Activated naive CD8-positive, alpha-beta T cell treated with anti-CD3 and anti-CD28 coated beads for 36 hours (primary cell): ENCODE measurements around the gene PCSK2. TPM values are rescaled to one million over a fixed set of nuclear protein-coding genes. Genes with fewer than 3 reads are reported as not detected.

ENCODE experiments used
- DNase-seq: peaks from one replicate; pipeline ENCODE4 v3.0.0; 2021
- H3K27ac Mint-ChIP-seq: one replicate; pipeline ENCODE4 v1.8.0; 2022; ENCODE audit warnings: mild to moderate bottlenecking, moderate library complexity, mixed read lengths
- H3K27me3 Mint-ChIP-seq: one replicate; pipeline ENCODE4 v1.8.0; 2022; ENCODE audit warnings: mild to moderate bottlenecking, mixed read lengths
- H3K36me3 Mint-ChIP-seq: one replicate; pipeline ENCODE4 v1.8.0; 2021; ENCODE audit warnings: mild to moderate bottlenecking, mixed read lengths
- H3K4me1 Mint-ChIP-seq: one replicate; pipeline ENCODE4 v1.8.0; 2021; ENCODE audit warnings: mixed read lengths
- H3K4me3 Mint-ChIP-seq: one replicate; pipeline ENCODE4 v1.8.0; 2022; ENCODE audit warnings: mild to moderate bottlenecking, moderate library complexity, mixed read lengths
- H3K9me3 Mint-ChIP-seq: one replicate; pipeline ENCODE4 v1.8.0; 2022; ENCODE audit warnings: mixed read lengths
- total RNA-seq, 2 experiments: library from RNA; stranded (reverse); gene quantifications; one replicate each; pipeline ENCODE4 v1.2.3, GENCODE V29; 2021

PCSK2 gene
- total RNA-seq, 2 experiments from 2014 or later, result not detected

GRCh38 chr20:17227669-17228623 lies 1.1 kb downstream of the PCSK2 start:
- Mint-ChIP-seq H3K4me1 (peaks cover 2% of the 10 kb centered on the region), H3K27me3 (peaks cover 57% of the 10 kb centered on the region), H3K36me3 (peaks cover 2% of the 10 kb centered on the region), H3K9me3 (peaks cover 3% of the 10 kb centered on the region), H3K27ac (no peak overlapping the region), H3K4me3 (no peak overlapping the region)
- no peak for DNase-seq

GRCh38 chr20:17228624-17229061 lies 1.8 kb downstream of the PCSK2 start:
- H3K27me3 Mint-ChIP-seq, result peaks cover 57% of the 10 kb centered on the region
- no peak overlapping the region for H3K4me3 Mint-ChIP-seq
- H3K27ac Mint-ChIP-seq, result no peak overlapping the region
- peaks cover 3% of the 10 kb centered on the region for H3K9me3 Mint-ChIP-seq
- DNase-seq, result no peak
- peaks cover 2% of the 10 kb centered on the region for H3K36me3 Mint-ChIP-seq
- peaks cover 2% of the 10 kb centered on the region for H3K4me1 Mint-ChIP-seq

GRCh38 chr20:17229256-17229655 lies 2.4 kb downstream of the PCSK2 start:
- Mint-ChIP-seq H3K36me3 (peaks cover 2% of the 10 kb centered on the region), H3K27me3 (peaks cover 51% of the 10 kb centered on the region), H3K4me1 (peaks cover 2% of the 10 kb centered on the region), H3K27ac (no peak overlapping the region), H3K9me3 (peaks cover 1% of the 10 kb centered on the region), H3K4me3 (no peak overlapping the region)
- no peak for DNase-seq

- H3K36me3 Mint-ChIP-seq, result no peaks in the 10 kb centered on the region
- DNase-seq, result no peak
- H3K27me3 Mint-ChIP-seq, result peaks cover 10% of the 10 kb centered on the region
- H3K27ac Mint-ChIP-seq, result no peak overlapping the region
- H3K4me1 Mint-ChIP-seq, result no peaks in the 10 kb centered on the region
- H3K4me3 Mint-ChIP-seq, result no peak overlapping the region
- H3K9me3 Mint-ChIP-seq, result no peaks in the 10 kb centered on the region
Observed at GRCh38 chr20:17233626-17234025, 6.8 kb downstream of the PCSK2 start.

- Mint-ChIP-seq H3K27me3 (no peaks in the 10 kb centered on the region), H3K27ac (no peak overlapping the region), H3K4me3 (no peak overlapping the region), H3K9me3 (peaks cover 2% of the 10 kb centered on the region), H3K4me1 (no peaks in the 10 kb centered on the region), H3K36me3 (no peaks in the 10 kb centered on the region)
- no peak for DNase-seq
Observed at GRCh38 chr20:17236766-17237165, 9.9 kb downstream of the PCSK2 start.

- Mint-ChIP-seq H3K4me3 (no peak overlapping the region), H3K9me3 (no peaks in the 10 kb centered on the region), H3K4me1 (no peaks in the 10 kb centered on the region), H3K27me3 (no peaks in the 10 kb centered on the region), H3K36me3 (no peaks in the 10 kb centered on the region), H3K27ac (no peak overlapping the region)
- no peak for DNase-seq
Observed at GRCh38 chr20:17248224-17248623, 21.4 kb downstream of the PCSK2 start.

GRCh38 chr20:17262786-17263185 lies 35.9 kb downstream of the PCSK2 start:
- H3K4me1 Mint-ChIP-seq, result no peaks in the 10 kb centered on the region
- no peak overlapping the region for H3K27ac Mint-ChIP-seq
- no peak overlapping the region for H3K4me3 Mint-ChIP-seq
- H3K27me3 Mint-ChIP-seq, result no peaks in the 10 kb centered on the region
- peaks cover 2% of the 10 kb centered on the region for H3K9me3 Mint-ChIP-seq
- DNase-seq, result no peak
- H3K36me3 Mint-ChIP-seq, result no peaks in the 10 kb centered on the region

GRCh38 chr20:17273717-17274116 lies 46.9 kb downstream of the PCSK2 start:
- Mint-ChIP-seq H3K36me3 (no peaks in the 10 kb centered on the region), H3K27ac (no peak overlapping the region), H3K4me3 (no peak overlapping the region), H3K4me1 (no peaks in the 10 kb centered on the region), H3K27me3 (no peaks in the 10 kb centered on the region), H3K9me3 (peaks cover under 1% of the 10 kb centered on the region)
- no peak for DNase-seq

- no peak overlapping the region for H3K27ac Mint-ChIP-seq
- H3K4me3 Mint-ChIP-seq, result no peak overlapping the region
- no peaks in the 10 kb centered on the region for H3K27me3 Mint-ChIP-seq
- H3K9me3 Mint-ChIP-seq, result peaks cover 3% of the 10 kb centered on the region
- no peaks in the 10 kb centered on the region for H3K4me1 Mint-ChIP-seq
- no peaks in the 10 kb centered on the region for H3K36me3 Mint-ChIP-seq
- no peak for DNase-seq
Observed at GRCh38 chr20:17276101-17276500, 49.3 kb downstream of the PCSK2 start.

GRCh38 chr20:17281478-17281877 lies 54.6 kb downstream of the PCSK2 start:
- H3K36me3 Mint-ChIP-seq, result no peaks in the 10 kb centered on the region
- no peaks in the 10 kb centered on the region for H3K27me3 Mint-ChIP-seq
- no peak overlapping the region for H3K4me3 Mint-ChIP-seq
- H3K4me1 Mint-ChIP-seq, result no peaks in the 10 kb centered on the region
- peak; percentile 8 for DNase-seq
- H3K9me3 Mint-ChIP-seq, result peaks cover 3% of the 10 kb centered on the region
- no peak overlapping the region for H3K27ac Mint-ChIP-seq

GRCh38 chr20:17282501-17282900 lies 55.7 kb downstream of the PCSK2 start:
- Mint-ChIP-seq H3K9me3 (peaks cover 3% of the 10 kb centered on the region), H3K4me1 (no peaks in the 10 kb centered on the region), H3K4me3 (no peak overlapping the region), H3K27ac (no peak overlapping the region), H3K36me3 (no peaks in the 10 kb centered on the region), H3K27me3 (no peaks in the 10 kb centered on the region)
- DNase-seq, result no peak

GRCh38 chr20:17287503-17287902 lies 60.7 kb downstream of the PCSK2 start:
- Mint-ChIP-seq H3K27me3 (no peaks in the 10 kb centered on the region), H3K9me3 (no peaks in the 10 kb centered on the region), H3K36me3 (no peaks in the 10 kb centered on the region), H3K4me1 (no peaks in the 10 kb centered on the region), H3K27ac (no peak overlapping the region), H3K4me3 (no peak overlapping the region)
- no peak for DNase-seq

- no peak overlapping the region for H3K27ac Mint-ChIP-seq
- H3K27me3 Mint-ChIP-seq, result no peaks in the 10 kb centered on the region
- H3K4me1 Mint-ChIP-seq, result no peaks in the 10 kb centered on the region
- no peak for DNase-seq
- H3K9me3 Mint-ChIP-seq, result no peaks in the 10 kb centered on the region
- H3K36me3 Mint-ChIP-seq, result no peaks in the 10 kb centered on the region
- no peak overlapping the region for H3K4me3 Mint-ChIP-seq
Observed at GRCh38 chr20:17287998-17288397, 61.2 kb downstream of the PCSK2 start.

- Mint-ChIP-seq H3K9me3 (no peaks in the 10 kb centered on the region), H3K4me1 (no peaks in the 10 kb centered on the region), H3K4me3 (no peak overlapping the region), H3K36me3 (no peaks in the 10 kb centered on the region), H3K27me3 (no peaks in the 10 kb centered on the region), H3K27ac (no peak overlapping the region)
- no peak for DNase-seq
Observed at GRCh38 chr20:17295151-17295726, 68.4 kb downstream of the PCSK2 start.

- Mint-ChIP-seq H3K4me1 (no peaks in the 10 kb centered on the region), H3K27me3 (no peaks in the 10 kb centered on the region), H3K4me3 (no peak overlapping the region), H3K36me3 (no peaks in the 10 kb centered on the region), H3K9me3 (no peaks in the 10 kb centered on the region), H3K27ac (no peak overlapping the region)
- DNase-seq, result no peak
Observed at GRCh38 chr20:17295991-17296390, 69.2 kb downstream of the PCSK2 start.

GRCh38 chr20:17298171-17298570 lies 71.3 kb downstream of the PCSK2 start:
- Mint-ChIP-seq H3K4me1 (no peaks in the 10 kb centered on the region), H3K9me3 (no peaks in the 10 kb centered on the region), H3K36me3 (no peaks in the 10 kb centered on the region), H3K4me3 (no peak overlapping the region), H3K27me3 (no peaks in the 10 kb centered on the region), H3K27ac (no peak overlapping the region)
- no peak for DNase-seq
